Measurements from ENCODE around the gene CNTNAP5.

The CNTNAP5 gene

GRCh38 chr2:124625561-124625960 lies 600.5 kb downstream of the CNTNAP5 start:
- no peak for DNase-seq (ENCODE audit: low read depth)

GRCh38 chr2:124626993-124627392 lies 601.9 kb downstream of the CNTNAP5 start:
- no peak for DNase-seq (ENCODE audit: low read depth)

GRCh38 chr2:124633812-124634211 lies 608.7 kb downstream of the CNTNAP5 start:
- DNase-seq (ENCODE audit: low read depth), result no peak

- DNase-seq (ENCODE audit: low read depth), result no peak
These were observed 614.4 kb downstream of the CNTNAP5 start for GRCh38 chr2:124639524-124639923.

GRCh38 chr2:124640221-124640750 lies 615.2 kb downstream of the CNTNAP5 start:
- DNase-seq (ENCODE audit: low read depth), result no peak

- DNase-seq (ENCODE audit: low read depth), result no peak
These were observed 621.2 kb downstream of the CNTNAP5 start for GRCh38 chr2:124646166-124646815.

- no peak for DNase-seq (ENCODE audit: low read depth)
These were observed 622.2 kb downstream of the CNTNAP5 start for GRCh38 chr2:124647245-124647644.

GRCh38 chr2:124647663-124648062 lies 622.6 kb downstream of the CNTNAP5 start:
- DNase-seq (ENCODE audit: low read depth), result no peak

- DNase-seq (ENCODE audit: low read depth), result no peak
These were observed 623.9 kb downstream of the CNTNAP5 start for GRCh38 chr2:124649001-124649400.

- no peak for DNase-seq (ENCODE audit: low read depth)
These were observed 627.0 kb downstream of the CNTNAP5 start for GRCh38 chr2:124652099-124652498.

- DNase-seq (ENCODE audit: low read depth), result no peak
These were observed 633.3 kb downstream of the CNTNAP5 start for GRCh38 chr2:124658373-124658772.

GRCh38 chr2:124661558-124661957 lies 636.5 kb downstream of the CNTNAP5 start:
- no peak for DNase-seq (ENCODE audit: low read depth)

- DNase-seq (ENCODE audit: low read depth), result no peak
These were observed 638.0 kb downstream of the CNTNAP5 start for GRCh38 chr2:124662946-124663644.

- DNase-seq (ENCODE audit: low read depth), result no peak
These were observed 638.5 kb downstream of the CNTNAP5 start for GRCh38 chr2:124663645-124663997.

- DNase-seq (ENCODE audit: low read depth), result no peak
These were observed 639.3 kb downstream of the CNTNAP5 start for GRCh38 chr2:124664363-124664762.

- DNase-seq (ENCODE audit: low read depth), result no peak
These were observed 641.9 kb downstream of the CNTNAP5 start for GRCh38 chr2:124666976-124667375.

- no peak for DNase-seq (ENCODE audit: low read depth)
These were observed 643.1 kb downstream of the CNTNAP5 start for GRCh38 chr2:124668161-124668560.

GRCh38 chr2:124670187-124670586 lies 645.1 kb downstream of the CNTNAP5 start:
- no peak for DNase-seq (ENCODE audit: low read depth)

- no peak for DNase-seq (ENCODE audit: low read depth)
These were observed 653.0 kb downstream of the CNTNAP5 start for GRCh38 chr2:124678043-124678442.

GRCh38 chr2:124683536-124684428 lies 658.7 kb downstream of the CNTNAP5 start:
- no peak for DNase-seq (ENCODE audit: low read depth)

GRCh38 chr2:124689348-124689747 lies 664.3 kb downstream of the CNTNAP5 start:
- DNase-seq (ENCODE audit: low read depth), result no peak

- DNase-seq (ENCODE audit: low read depth), result no peak
These were observed 667.1 kb downstream of the CNTNAP5 start for GRCh38 chr2:124692216-124692615.

- no peak for DNase-seq (ENCODE audit: low read depth)
These were observed 667.6 kb downstream of the CNTNAP5 start for GRCh38 chr2:124692707-124693106.

All from GM04504 (cell line).